ENCODE data around the gene TLR10.

- TF ChIP-seq EZH2 (IDR thresholded peaks at IDR 0.05; ENCODE audit: insufficient read depth, poor library complexity, severe bottlenecking), result no peak
- no peak for TF ChIP-seq EZH2phosphoT487 (IDR thresholded peaks at IDR 0.05; ENCODE audit: insufficient read depth, low read depth)
Observed at GRCh38 chr4:38787693-38788092, 4.9 kb upstream of the TLR10 start.

Measured in GM23248 (cell line).